Common myeloid progenitor, CD34-positive (primary cell): ENCODE results near the gene CDH4.

Source experiments
- CTCF ChIA-PET: fragments of 350-600 bp; sonication (Branson Sonifier 250); formaldehyde crosslinking; loops from one replicate; lab custom pipeline; 2021; ENCODE audit warnings: antibody characterized with exemption; lab: Charles Lee
- POLR2A ChIA-PET: fragments of 350-600 bp; sonication (Branson Sonifier 250); formaldehyde crosslinking; loops from one replicate; lab custom pipeline; 2021; ENCODE audit warnings: antibody characterized with exemption; lab: Charles Lee
- DNase-seq, 3 donors: peaks; one replicate each; pipeline versions ENCODE4 v3.0.0 to v3.0.0-alpha.2; 2013
- H3K27ac ChIP-seq, 2 experiments: 1 replicate in 1 of 2; 2 replicates in 1 of 2; pipeline ENCODE4 v1.7.0; 2013; ENCODE audit warnings: inconsistent platforms in 2 of 2, low read length in 2 of 2, mild to moderate bottlenecking in 2 of 2, low read depth in 1 of 2, moderate library complexity in 1 of 2; ENCODE audit not compliant: severe bottlenecking in 2 of 2, insufficient read depth in 1 of 2, poor library complexity in 1 of 2
- H3K27me3 ChIP-seq, 5 experiments: replicated peaks in 2 of 5; 1 replicate in 3 of 5; 2 replicates in 2 of 5; pipeline versions ENCODE4 v1.6.1 to v1.7.0; 2013; ENCODE audit warnings: low read length in 4 of 5, mild to moderate bottlenecking in 2 of 5, moderate library complexity in 2 of 5, inconsistent platforms in 1 of 5; ENCODE audit not compliant: insufficient read depth in 5 of 5, control insufficient read depth in 4 of 5
- H3K36me3 ChIP-seq, 4 experiments: 1 replicate in 2 of 4; 2 replicates in 2 of 4; pipeline versions ENCODE4 v1.6.1 to v1.7.0; 2013; ENCODE audit warnings: low read length in 3 of 4, control low read depth in 1 of 4, mild to moderate bottlenecking in 1 of 4; ENCODE audit not compliant: control insufficient read depth in 4 of 4, insufficient read depth in 4 of 4
- H3K4me1 ChIP-seq, 4 experiments: 1 replicate in 3 of 4; 2 replicates in 1 of 4; pipeline versions ENCODE4 v1.6.1 to v1.7.1; 2013; ENCODE audit warnings: low read length in 3 of 4, mild to moderate bottlenecking in 3 of 4, control low read depth in 1 of 4, inconsistent platforms in 1 of 4, moderate library complexity in 1 of 4; ENCODE audit not compliant: control insufficient read depth in 4 of 4, insufficient read depth in 4 of 4; ENCODE audit errors: control extremely low read depth in 1 of 4
- H3K4me3 ChIP-seq, 7 experiments: 1 replicate in 4 of 7; 2 replicates in 3 of 7; pipeline versions ENCODE4 v1.5.1 to v1.7.0; 2013; ENCODE audit warnings: mild to moderate bottlenecking in 7 of 7, low read length in 6 of 7, moderate library complexity in 6 of 7, inconsistent platforms in 2 of 7, low read depth in 2 of 7, control low read depth in 1 of 7; ENCODE audit not compliant: insufficient read depth in 4 of 7, control insufficient read depth in 1 of 7; ENCODE audit errors: extremely low read depth in 1 of 7
- H3K9me3 ChIP-seq, 5 experiments: 1 replicate in 4 of 5; 2 replicates in 1 of 5; pipeline versions ENCODE4 v1.6.1 to v1.7.1; 2013; ENCODE audit warnings: low read length in 4 of 5, mild to moderate bottlenecking in 2 of 5, inconsistent platforms in 1 of 5, low read depth in 1 of 5, moderate library complexity in 1 of 5; ENCODE audit not compliant: control insufficient read depth in 4 of 5, insufficient read depth in 2 of 5; ENCODE audit errors: control extremely low read depth in 1 of 5
- WGBS: methylation state at CpG from one replicate; pipeline ENCODE4 v1.1.5; 2013; ENCODE audit not compliant: insufficient coverage; 5-methylcytosine and 5-hydroxymethylcytosine counted together

The CDH4 gene

GRCh38 chr20:61845233-61845671 is 593.2 kb downstream of the CDH4 start:
- Histone ChIP-seq H3K9me3 (peaks cover 0 to 24% (median 0%) of the 10 kb centered on the region in 5 experiments), H3K4me3 (no peak overlapping the region), H3K27ac (no peak overlapping the region), H3K27me3 (no peaks in the 10 kb centered on the region), H3K36me3 (no peaks in the 10 kb centered on the region), H3K4me1 (no peaks in the 10 kb centered on the region)
- no peak for DNase-seq
- ChIA-PET POLR2A (no interaction called here), CTCF (no interaction called here)
- 78% methylated on average over 19 of the region's 19 CpGs for WGBS

- WGBS: 90% methylated on average over 10 of the region's 15 CpGs
- peaks cover 0 to 27% (median 0%) of the 10 kb centered on the region in 5 experiments for H3K9me3 ChIP-seq
- DNase-seq: no peak
- ChIA-PET CTCF (no interaction called here), POLR2A (no interaction called here)
- no peaks in the 10 kb centered on the region for H3K36me3 ChIP-seq
- no peak overlapping the region for H3K27ac ChIP-seq
- H3K4me3 ChIP-seq: no peak overlapping the region
- no peaks in the 10 kb centered on the region for H3K27me3 ChIP-seq
- H3K4me1 ChIP-seq: no peaks in the 10 kb centered on the region
These were observed 594.0 kb downstream of the CDH4 start for GRCh38 chr20:61846074-61846473.

- no peak overlapping the region for H3K4me3 ChIP-seq
- no peak for DNase-seq
- no peaks in the 10 kb centered on the region for H3K36me3 ChIP-seq
- ChIA-PET CTCF (no interaction called here), POLR2A (no interaction called here)
- 88% methylated on average over 11 of the region's 11 CpGs for WGBS
- no peaks in the 10 kb centered on the region for H3K4me1 ChIP-seq
- no peak overlapping the region for H3K27ac ChIP-seq
- H3K9me3 ChIP-seq: peaks cover 0 to 25% (median 0%) of the 10 kb centered on the region in 5 experiments
- H3K27me3 ChIP-seq: no peaks in the 10 kb centered on the region
These were observed 594.8 kb downstream of the CDH4 start for GRCh38 chr20:61846741-61847419.

- H3K4me3 ChIP-seq: no peak overlapping the region
- CTCF ChIA-PET: no interaction called here
- no peak overlapping the region for H3K27ac ChIP-seq
These were observed 595.3 kb downstream of the CDH4 start for GRCh38 chr20:61847420-61847748.

GRCh38 chr20:61847986-61848385 is 595.9 kb downstream of the CDH4 start:
- Histone ChIP-seq H3K27ac (no peak overlapping the region), H3K4me3 (no peak overlapping the region), H3K4me1 (no peaks in the 10 kb centered on the region), H3K9me3 (peaks cover 0 to 34% (median 0%) of the 10 kb centered on the region in 5 experiments), H3K36me3 (no peaks in the 10 kb centered on the region), H3K27me3 (no peaks in the 10 kb centered on the region)
- no peak for DNase-seq
- 99% methylated on average over 7 of the region's 7 CpGs for WGBS
- CTCF ChIA-PET: no interaction called here
- POLR2A ChIA-PET: no interaction called here

More at GRCh38 chr20:61847420-61847748, 595.3 kb downstream of the CDH4 start:
- WGBS: 96% methylated on average over 10 of the region's 10 CpGs
- Histone ChIP-seq H3K9me3 (peaks cover 0 to 29% (median 0%) of the 10 kb centered on the region in 5 experiments), H3K4me1 (no peaks in the 10 kb centered on the region), H3K27me3 (no peaks in the 10 kb centered on the region), H3K36me3 (no peaks in the 10 kb centered on the region)
- POLR2A ChIA-PET: no interaction called here
- no peak for DNase-seq

GRCh38 chr20:61848851-61849250 is 596.8 kb downstream of the CDH4 start:
- 100% methylated on average over 2 of the region's 4 CpGs for WGBS
- peaks cover 0 to 38% (median 0%) of the 10 kb centered on the region in 5 experiments for H3K9me3 ChIP-seq
- H3K27me3 ChIP-seq: no peaks in the 10 kb centered on the region
- no peak overlapping the region for H3K27ac ChIP-seq
- DNase-seq: no peak
- no peak overlapping the region for H3K4me3 ChIP-seq
- CTCF ChIA-PET: interaction anchor here (1.3 kb wide), 1 partner anchor 17 kb away, joined by 3 read pairs; no protein-coding TSS in a partner anchor
- POLR2A ChIA-PET: no interaction called here
- H3K4me1 ChIP-seq: no peaks in the 10 kb centered on the region
- H3K36me3 ChIP-seq: no peaks in the 10 kb centered on the region

- H3K27me3 ChIP-seq: no peaks in the 10 kb centered on the region
- 97% methylated on average over 11 of the region's 11 CpGs for WGBS
- H3K27ac ChIP-seq: no peak overlapping the region
- no peaks in the 10 kb centered on the region for H3K4me1 ChIP-seq
- no peaks in the 10 kb centered on the region for H3K36me3 ChIP-seq
- CTCF ChIA-PET: interaction anchor here (1.3 kb wide), 1 partner anchor 17 kb away, joined by 3 read pairs; no protein-coding TSS in a partner anchor
- H3K9me3 ChIP-seq: peaks cover 0 to 41% (median 0%) of the 10 kb centered on the region in 5 experiments
- H3K4me3 ChIP-seq: no peak overlapping the region
- DNase-seq: no peak
- POLR2A ChIA-PET: no interaction called here
These were observed 597.3 kb downstream of the CDH4 start for GRCh38 chr20:61849376-61849775.
